Measurements from ENCODE around the gene AFG1L. TPM values are rescaled to one million over a fixed set of nuclear protein-coding genes. Genes with fewer than 3 reads are reported as not detected.

The AFG1L gene
- total and polyA plus RNA-seq, 4 donors, result 2.7 to 2.8 (median 2.7) TPM

GRCh38 chr6:108274546-108274945 is 20.3 kb upstream of the AFG1L start:
- Histone ChIP-seq H3K9ac (ENCODE audit: low read depth in 1 of 2, low read length in 2 of 2) (no peak overlapping the region), H3K27ac (ENCODE audit: low read depth in 1 of 2, low read length in 2 of 2) (no peak overlapping the region), H3K9me3 (ENCODE audit: control insufficient read depth in 4 of 4, low read length in 3 of 4) (no peaks in the 10 kb centered on the region), H3K36me3 (ENCODE audit: control insufficient read depth in 4 of 4, insufficient read depth in 3 of 4, low read depth in 1 of 4, low read length in 3 of 4) (no peaks in the 10 kb centered on the region), H3K27me3 (ENCODE audit: control insufficient read depth in 4 of 4, insufficient read depth in 4 of 4, low read length in 3 of 4) (no peaks in the 10 kb centered on the region), H3K4me3 (ENCODE audit: low read depth in 1 of 3, low read length in 3 of 3) (no peak overlapping the region), H3K4me1 (ENCODE audit: control insufficient read depth in 4 of 4, insufficient read depth in 4 of 4, low read length in 3 of 4) (no peaks in the 10 kb centered on the region)
- DNase-seq (ENCODE audit: low spot score), result no peak
- TF ChIP-seq NR2F2 (IDR thresholded peaks at IDR 0.05) (no peak), RAD21 (IDR thresholded peaks at IDR 0.05) (no peak), TAF1 (conservative IDR thresholded peaks at IDR 0.05) (no peak), JUND (IDR thresholded peaks at IDR 0.05) (no peak), ATF3 (IDR thresholded peaks at IDR 0.05) (no peak), FOXA2 (IDR thresholded peaks at IDR 0.05) (no peak), RXRA (IDR thresholded peaks at IDR 0.05) (no peak)
- TF ChIP-seq, protein P1, sequence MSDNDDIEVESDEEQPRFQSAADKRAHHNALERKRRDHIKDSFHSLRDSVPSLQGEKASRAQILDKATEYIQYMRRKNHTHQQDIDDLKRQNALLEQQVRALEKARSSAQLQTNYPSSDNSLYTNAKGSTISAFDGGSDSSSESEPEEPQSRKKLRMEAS (IDR thresholded peaks at IDR 0.05), result no peak
- TF ChIP-seq, protein P2, sequence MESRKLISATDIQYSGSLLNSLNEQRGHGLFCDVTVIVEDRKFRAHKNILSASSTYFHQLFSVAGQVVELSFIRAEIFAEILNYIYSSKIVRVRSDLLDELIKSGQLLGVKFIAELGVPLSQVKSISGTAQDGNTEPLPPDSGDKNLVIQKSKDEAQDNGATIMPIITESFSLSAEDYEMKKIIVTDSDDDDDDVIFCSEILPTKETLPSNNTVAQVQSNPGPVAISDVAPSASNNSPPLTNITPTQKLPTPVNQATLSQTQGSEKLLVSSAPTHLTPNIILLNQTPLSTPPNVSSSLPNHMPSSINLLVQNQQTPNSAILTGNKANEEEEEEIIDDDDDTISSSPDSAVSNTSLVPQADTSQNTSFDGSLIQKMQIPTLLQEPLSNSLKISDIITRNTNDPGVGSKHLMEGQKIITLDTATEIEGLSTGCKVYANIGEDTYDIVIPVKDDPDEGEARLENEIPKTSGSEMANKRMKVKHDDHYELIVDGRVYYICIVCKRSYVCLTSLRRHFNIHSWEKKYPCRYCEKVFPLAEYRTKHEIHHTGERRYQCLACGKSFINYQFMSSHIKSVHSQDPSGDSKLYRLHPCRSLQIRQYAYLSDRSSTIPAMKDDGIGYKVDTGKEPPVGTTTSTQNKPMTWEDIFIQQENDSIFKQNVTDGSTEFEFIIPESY (IDR thresholded peaks at IDR 0.05), result no peak
- 78% methylated on average over 2 of the region's 2 CpGs for WGBS

- WGBS, result 75% methylated on average over 2 of the region's 2 CpGs
- Histone ChIP-seq H3K27ac (ENCODE audit: low read depth in 1 of 2, low read length in 2 of 2) (no peak overlapping the region), H3K36me3 (ENCODE audit: control insufficient read depth in 4 of 4, insufficient read depth in 3 of 4, low read depth in 1 of 4, low read length in 3 of 4) (no peaks in the 10 kb centered on the region), H3K27me3 (ENCODE audit: control insufficient read depth in 4 of 4, insufficient read depth in 4 of 4, low read length in 3 of 4) (no peaks in the 10 kb centered on the region), H3K4me1 (ENCODE audit: control insufficient read depth in 4 of 4, insufficient read depth in 4 of 4, low read length in 3 of 4) (no peaks in the 10 kb centered on the region), H3K9ac (ENCODE audit: low read depth in 1 of 2, low read length in 2 of 2) (no peak overlapping the region), H3K9me3 (ENCODE audit: control insufficient read depth in 4 of 4, low read length in 3 of 4) (no peaks in the 10 kb centered on the region), H3K4me3 (ENCODE audit: low read depth in 1 of 3, low read length in 3 of 3) (no peak overlapping the region)
- DNase-seq (ENCODE audit: low spot score), result no peak
- TF ChIP-seq TAF1 (conservative IDR thresholded peaks at IDR 0.05) (no peak), FOXA1 (IDR thresholded peaks at IDR 0.05) (no peak), JUND (IDR thresholded peaks at IDR 0.05) (no peak)
- TF ChIP-seq, protein P2 (IDR thresholded peaks at IDR 0.05), result no peak
Measured at GRCh38 chr6:108275976-108276375, 18.9 kb upstream of the AFG1L start.

DNA sequence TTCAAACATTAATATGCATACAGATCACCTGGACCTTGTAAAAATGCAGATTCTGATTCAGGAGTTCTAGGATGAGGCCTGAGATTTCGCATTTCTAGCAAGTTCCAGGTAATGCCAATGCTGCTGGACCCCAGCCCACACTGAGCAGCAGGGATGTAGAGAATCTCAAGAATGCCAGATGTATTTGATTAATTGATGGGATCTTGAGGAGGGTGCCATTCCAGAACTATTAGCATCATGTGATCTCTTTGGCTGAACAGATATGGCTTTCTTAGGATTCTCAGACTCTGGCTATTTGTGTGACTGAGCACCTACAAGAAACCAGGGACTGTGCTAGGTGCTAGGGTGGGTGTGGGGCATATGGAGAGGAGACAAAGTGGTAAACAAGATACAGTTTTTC is 17.6 kb upstream of the AFG1L start:
- Histone ChIP-seq H3K9me3 (ENCODE audit: control insufficient read depth in 4 of 4, low read length in 3 of 4) (no peaks in the 10 kb centered on the region), H3K4me1 (ENCODE audit: control insufficient read depth in 4 of 4, insufficient read depth in 4 of 4, low read length in 3 of 4) (no peaks in the 10 kb centered on the region), H3K27me3 (ENCODE audit: control insufficient read depth in 4 of 4, insufficient read depth in 4 of 4, low read length in 3 of 4) (no peaks in the 10 kb centered on the region), H3K27ac (ENCODE audit: low read depth in 1 of 2, low read length in 2 of 2) (no peak overlapping the region), H3K9ac (ENCODE audit: low read depth in 1 of 2, low read length in 2 of 2) (no peak overlapping the region), H3K4me3 (ENCODE audit: low read depth in 1 of 3, low read length in 3 of 3) (no peak overlapping the region), H3K36me3 (ENCODE audit: control insufficient read depth in 4 of 4, insufficient read depth in 3 of 4, low read depth in 1 of 4, low read length in 3 of 4) (no peaks in the 10 kb centered on the region)
- no peak for DNase-seq (ENCODE audit: low spot score)
- WGBS, result 92% methylated on average over 1 of the region's 1 CpG
- TF ChIP-seq, protein P1 (IDR thresholded peaks at IDR 0.05), result no peak
- no peak for TF ChIP-seq RXRA (IDR thresholded peaks at IDR 0.05)
- no peak for TF ChIP-seq YY1 (IDR thresholded peaks at IDR 0.05)
- TF ChIP-seq NR2F2 (IDR thresholded peaks at IDR 0.05), result no peak
- TF ChIP-seq FOXA2 (IDR thresholded peaks at IDR 0.05), result no peak
- TF ChIP-seq ATF3 (IDR thresholded peaks at IDR 0.05), result no peak
- no peak for TF ChIP-seq CTCF (IDR thresholded peaks at IDR 0.05; ENCODE audit: low read depth, low read length, missing input control)
- no peak for TF ChIP-seq HNF4G (IDR thresholded peaks at IDR 0.05)
- TF ChIP-seq SP1 (IDR thresholded peaks at IDR 0.05), result no peak
- TF ChIP-seq GABPA (IDR thresholded peaks at IDR 0.05 in 1 of 2, conservative IDR thresholded peaks at IDR 0.05 in 1 of 2), result no peak
- no peak for TF ChIP-seq HNF4A (conservative IDR thresholded peaks at IDR 0.05)
- no peak for TF ChIP-seq EGR1 (IDR thresholded peaks at IDR 0.05; ENCODE audit: low read depth in 2 of 2)
- TF ChIP-seq RAD21 (IDR thresholded peaks at IDR 0.05), result no peak
- no peak for TF ChIP-seq REST (IDR thresholded peaks at IDR 0.05)

Measured in liver (tissue), 9 donors.